Measurements from ENCODE around the gene HIF1A. TPM values are rescaled to one million over a fixed set of nuclear protein-coding genes. Genes with fewer than 3 reads are reported as not detected.

The HIF1A gene
- total RNA-seq, 4 donors from 2014 or later: 137 to 295 (median 158) TPM

GRCh38 chr14:61651355-61651754 lies 44.0 kb upstream of the HIF1A start:
- no peak overlapping the region for H3K27ac ChIP-seq
- WGBS, 2 donors: 94 to 97% methylated on average over 4 of the region's 4 CpGs
- TF ChIP-seq, protein P1, sequence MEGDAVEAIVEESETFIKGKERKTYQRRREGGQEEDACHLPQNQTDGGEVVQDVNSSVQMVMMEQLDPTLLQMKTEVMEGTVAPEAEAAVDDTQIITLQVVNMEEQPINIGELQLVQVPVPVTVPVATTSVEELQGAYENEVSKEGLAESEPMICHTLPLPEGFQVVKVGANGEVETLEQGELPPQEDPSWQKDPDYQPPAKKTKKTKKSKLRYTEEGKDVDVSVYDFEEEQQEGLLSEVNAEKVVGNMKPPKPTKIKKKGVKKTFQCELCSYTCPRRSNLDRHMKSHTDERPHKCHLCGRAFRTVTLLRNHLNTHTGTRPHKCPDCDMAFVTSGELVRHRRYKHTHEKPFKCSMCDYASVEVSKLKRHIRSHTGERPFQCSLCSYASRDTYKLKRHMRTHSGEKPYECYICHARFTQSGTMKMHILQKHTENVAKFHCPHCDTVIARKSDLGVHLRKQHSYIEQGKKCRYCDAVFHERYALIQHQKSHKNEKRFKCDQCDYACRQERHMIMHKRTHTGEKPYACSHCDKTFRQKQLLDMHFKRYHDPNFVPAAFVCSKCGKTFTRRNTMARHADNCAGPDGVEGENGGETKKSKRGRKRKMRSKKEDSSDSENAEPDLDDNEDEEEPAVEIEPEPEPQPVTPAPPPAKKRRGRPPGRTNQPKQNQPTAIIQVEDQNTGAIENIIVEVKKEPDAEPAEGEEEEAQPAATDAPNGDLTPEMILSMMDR (IDR thresholded peaks at IDR 0.05): no peak
- TF ChIP-seq POLR2A (IDR thresholded peaks at IDR 0.05): no peak
- intact Hi-C loops (cut with DNase I): no loop called here
- peaks cover 5 to 14% of the 10 kb centered on the region in 2 donors for H3K4me1 ChIP-seq
- H3K4me3 ChIP-seq (replicated peaks in 1 of 3): no peak overlapping the region
- no peaks in the 10 kb centered on the region for H3K9me3 ChIP-seq
- H3K36me3 ChIP-seq: no peaks in the 10 kb centered on the region
- no peaks in the 10 kb centered on the region for H3K27me3 ChIP-seq
- no peak for DNase-seq

- H3K36me3 ChIP-seq: no peaks in the 10 kb centered on the region
- no peak overlapping the region for H3K27ac ChIP-seq
- no peaks in the 10 kb centered on the region for H3K27me3 ChIP-seq
- 71 to 75% methylated on average over 5 of the region's 5 CpGs for WGBS, 2 donors
- DNase-seq: no peak
- no peak overlapping the region for H3K4me3 ChIP-seq (replicated peaks in 1 of 3)
- TF ChIP-seq POLR2A (IDR thresholded peaks at IDR 0.05): no peak
- TF ChIP-seq, protein P1 (IDR thresholded peaks at IDR 0.05): no peak
- H3K4me1 ChIP-seq: peaks cover 5 to 14% of the 10 kb centered on the region in 2 donors
- H3K9me3 ChIP-seq: no peaks in the 10 kb centered on the region
- intact Hi-C loops (cut with DNase I): no loop called here
These were observed 42.6 kb upstream of the HIF1A start for GRCh38 chr14:61652526-61653262.

DNA sequence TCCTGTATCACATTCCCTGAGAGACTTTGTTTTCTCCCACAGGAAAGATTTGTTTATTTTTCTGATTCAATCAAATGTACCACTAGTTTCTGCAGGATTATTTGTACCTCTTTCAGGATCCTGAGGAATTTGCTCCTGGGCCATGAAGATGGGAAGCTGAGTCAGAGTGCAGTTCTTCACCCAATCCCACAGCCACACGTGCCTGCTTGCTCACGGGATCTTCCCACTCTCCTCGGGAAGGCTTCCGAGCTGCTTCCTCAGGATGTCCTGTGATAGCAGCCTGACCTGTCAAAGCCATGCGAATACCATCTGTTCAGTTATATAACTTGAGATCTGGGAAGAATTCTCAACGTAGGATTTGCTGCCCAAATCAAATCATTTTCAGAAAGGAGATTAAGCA lies 41.8 kb upstream of the HIF1A start:
- H3K4me3 ChIP-seq (replicated peaks in 1 of 3): no peak overlapping the region
- peak in 1 of 2 donors; percentile 15 for DNase-seq
- H3K36me3 ChIP-seq: no peaks in the 10 kb centered on the region
- no peaks in the 10 kb centered on the region for H3K9me3 ChIP-seq
- no peak for TF ChIP-seq POLR2A (IDR thresholded peaks at IDR 0.05)
- TF ChIP-seq, protein P1 (IDR thresholded peaks at IDR 0.05): no peak
- peaks cover 5 to 14% of the 10 kb centered on the region in 2 donors for H3K4me1 ChIP-seq
- H3K27ac ChIP-seq: peak overlapping the region in 1 of 3 donors; percentile 24
- 40 to 54% methylated on average over 6 of the region's 6 CpGs for WGBS, 2 donors
- intact Hi-C loops (cut with DNase I): no loop called here
- no peaks in the 10 kb centered on the region for H3K27me3 ChIP-seq

- Histone ChIP-seq H3K9me3 (no peaks in the 10 kb centered on the region), H3K4me1 (peaks cover 5 to 14% of the 10 kb centered on the region in 2 donors), H3K4me3 (replicated peaks in 1 of 3) (no peak overlapping the region), H3K36me3 (no peaks in the 10 kb centered on the region), H3K27ac (peak overlapping the region in 1 of 3 donors; percentile 24), H3K27me3 (no peaks in the 10 kb centered on the region)
- TF ChIP-seq, protein P1 (IDR thresholded peaks at IDR 0.05): no peak
- no peak for TF ChIP-seq POLR2A (IDR thresholded peaks at IDR 0.05)
- DNase-seq: no peak
- intact Hi-C loops (cut with DNase I): no loop called here
- WGBS, 2 donors: 89 to 93% methylated on average over 1 of the region's 1 CpG
These were observed 41.3 kb upstream of the HIF1A start for GRCh38 chr14:61654026-61654425.

- no peak for DNase-seq
- intact Hi-C loops (cut with DNase I): no loop called here
- H3K36me3 ChIP-seq: no peaks in the 10 kb centered on the region
- H3K4me1 ChIP-seq: peaks cover 5 to 18% of the 10 kb centered on the region in 2 donors
- H3K4me3 ChIP-seq (replicated peaks in 1 of 3): no peak overlapping the region
- WGBS, 2 donors: 87 to 92% methylated on average over 3 of the region's 3 CpGs
- H3K27me3 ChIP-seq: no peaks in the 10 kb centered on the region
- H3K27ac ChIP-seq: no peak overlapping the region
- no peaks in the 10 kb centered on the region for H3K9me3 ChIP-seq
- TF ChIP-seq POLR2A (IDR thresholded peaks at IDR 0.05): no peak
- TF ChIP-seq, protein P1 (IDR thresholded peaks at IDR 0.05): no peak
These were observed 39.5 kb upstream of the HIF1A start for GRCh38 chr14:61655777-61656176.

All from thyroid gland (tissue), 4 donors.